ENCODE results near the gene CAMK2A.
A peak's percentile ranks its signal among the peaks of the same experiment; 100 is the strongest.

- TF ChIP-seq, protein P1, sequence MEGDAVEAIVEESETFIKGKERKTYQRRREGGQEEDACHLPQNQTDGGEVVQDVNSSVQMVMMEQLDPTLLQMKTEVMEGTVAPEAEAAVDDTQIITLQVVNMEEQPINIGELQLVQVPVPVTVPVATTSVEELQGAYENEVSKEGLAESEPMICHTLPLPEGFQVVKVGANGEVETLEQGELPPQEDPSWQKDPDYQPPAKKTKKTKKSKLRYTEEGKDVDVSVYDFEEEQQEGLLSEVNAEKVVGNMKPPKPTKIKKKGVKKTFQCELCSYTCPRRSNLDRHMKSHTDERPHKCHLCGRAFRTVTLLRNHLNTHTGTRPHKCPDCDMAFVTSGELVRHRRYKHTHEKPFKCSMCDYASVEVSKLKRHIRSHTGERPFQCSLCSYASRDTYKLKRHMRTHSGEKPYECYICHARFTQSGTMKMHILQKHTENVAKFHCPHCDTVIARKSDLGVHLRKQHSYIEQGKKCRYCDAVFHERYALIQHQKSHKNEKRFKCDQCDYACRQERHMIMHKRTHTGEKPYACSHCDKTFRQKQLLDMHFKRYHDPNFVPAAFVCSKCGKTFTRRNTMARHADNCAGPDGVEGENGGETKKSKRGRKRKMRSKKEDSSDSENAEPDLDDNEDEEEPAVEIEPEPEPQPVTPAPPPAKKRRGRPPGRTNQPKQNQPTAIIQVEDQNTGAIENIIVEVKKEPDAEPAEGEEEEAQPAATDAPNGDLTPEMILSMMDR (IDR thresholded peaks at IDR 0.05), result no peak
- peak in 1 of 2 donors; percentile 28 for TF ChIP-seq POLR2AphosphoS5 (IDR thresholded peaks at IDR 0.05)
- no peak for TF ChIP-seq EP300 (IDR thresholded peaks at IDR 0.05)
- TF ChIP-seq POLR2A (IDR thresholded peaks at IDR 0.05), result no peak
Observed at GRCh38 chr5:150180241-150181026, 109.1 kb downstream of the CAMK2A start.

Data from upper lobe of left lung (tissue), 4 donors.